GM12878 (cell line): ENCODE measurements around the gene ROR2. TPM values are rescaled to one million over a fixed set of nuclear protein-coding genes. Genes with fewer than 3 reads are reported as not detected.

Source experiments
- ATAC-seq: fragments of 200-7000 bp; cut with Tn5 transposase; 3 replicates; pipeline ENCODE4 v1.9.1; 2020; ENCODE audit warnings: mild to moderate bottlenecking, moderate library complexity
- BruUV-seq: library from RNA; stranded (reverse); fragments of 400-500 nt; replicated peaks from 2 replicates; lab custom pipeline; 2021; lab: Mats Ljungman, UMichigan
- CTCF ChIA-PET: fragments of 300-600 bp; sonication (Branson Sonifier 250); formaldehyde crosslinking; extraction: SDS; loops from one replicate; lab custom pipeline; 2021; ENCODE audit warnings: inconsistent platforms; lab: Yijun Ruan, JAX
- POLR2A ChIA-PET: fragments of 350-600 bp; formaldehyde crosslinking; extraction: SDS; loops from one replicate; lab custom pipeline; 2021; ENCODE audit warnings: inconsistent platforms; lab: Charles Lee
- RAD21 ChIA-PET: fragments of 300-600 bp; sonication (Branson Sonifier 250); formaldehyde crosslinking; loops from one replicate; lab custom pipeline; 2023; ENCODE audit warnings: antibody characterized with exemption; ENCODE audit not compliant: unreplicated experiment; lab: Charles Lee
- SMC1A ChIA-PET: fragments of 300-600 bp; sonication (Branson Sonifier 250); formaldehyde crosslinking; loops from one replicate; lab custom pipeline; 2023; ENCODE audit not compliant: unreplicated experiment, uncharacterized antibody; lab: Charles Lee
- DNase-seq: peaks from one replicate; pipeline ENCODE4 v3.0.0-alpha.2; 2011; ENCODE audit warnings: low read depth, low spot score
- FAIRE-seq: peaks from 3 replicates; lab custom pipeline; 2011; peaks lifted over from hg19 to GRCh38; lab: Jason Lieb, UNC
- H2AFZ ChIP-seq: 2 replicates; pipeline ENCODE4 v1.6.0; 2011; ENCODE audit warnings: low read depth, low read length, control low read depth; ENCODE audit not compliant: control insufficient read depth
- H3K27ac ChIP-seq: 2 replicates; pipeline ENCODE4 v1.5.1; 2011; ENCODE audit warnings: control low read depth; ENCODE audit not compliant: control insufficient read depth, insufficient read depth
- H3K27me3 ChIP-seq, 2 experiments: replicated peaks in 1 of 2; 2 replicates each; pipeline versions ENCODE4 v1.6.0 to v1.6.1; 2011; ENCODE audit warnings: low read length in 1 of 2; ENCODE audit not compliant: control insufficient read depth in 2 of 2, insufficient read depth in 2 of 2
- H3K36me3 ChIP-seq, 2 experiments: 2 replicates each; pipeline ENCODE4 v1.5.1; 2011; ENCODE audit warnings: low read length in 1 of 2; ENCODE audit not compliant: control insufficient read depth in 2 of 2, insufficient read depth in 2 of 2
- H3K4me1 ChIP-seq: 2 replicates; pipeline ENCODE4 v1.6.1; 2011; ENCODE audit warnings: mild to moderate bottlenecking, low read length, moderate library complexity, mixed read lengths; ENCODE audit not compliant: control insufficient read depth, insufficient read depth
- H3K4me2 ChIP-seq: 2 replicates; pipeline ENCODE4 v1.6.0; 2011; ENCODE audit warnings: control low read depth; ENCODE audit not compliant: control insufficient read depth, insufficient read depth
- H3K4me3 ChIP-seq: fragments of 200-600 bp; sonication (generic); 2 replicates; pipeline ENCODE4 v1.5.1; 2016
- H3K79me2 ChIP-seq: 2 replicates; pipeline ENCODE4 v1.6.0; 2011; ENCODE audit warnings: low read length; ENCODE audit not compliant: control insufficient read depth, insufficient read depth
- H3K9ac ChIP-seq: 2 replicates; pipeline ENCODE4 v1.8.0; 2011; ENCODE audit warnings: low read length, control low read depth, mixed read lengths; ENCODE audit not compliant: control insufficient read depth, insufficient read depth
- H3K9me3 ChIP-seq: replicated peaks from 3 replicates; pipeline ENCODE4 v1.5.1; 2011; ENCODE audit warnings: mild to moderate bottlenecking, low read length; ENCODE audit not compliant: control insufficient read depth, insufficient read depth
- H4K20me1 ChIP-seq: 2 replicates; pipeline ENCODE4 v1.6.0; 2011; ENCODE audit not compliant: control insufficient read depth, insufficient read depth
- BCL11A ChIP-seq: IDR thresholded peaks from 2 replicates; pipeline ENCODE4 v1.6.1; 2011; ENCODE audit warnings: low read depth, low read length
- BHLHE40 ChIP-seq, 2 experiments: fragments of 450-650 bp in 1 of 2; IDR thresholded peaks; 2 replicates each; pipeline ENCODE4 v1.6.1; 2011 to 2017; ENCODE audit warnings: low read depth in 2 of 2, borderline replicate concordance in 1 of 2, improper control_type of control experiment in 1 of 2, low read length in 1 of 2, mild to moderate bottlenecking in 1 of 2
- CBX5 ChIP-seq: sonication (generic); IDR thresholded peaks from 2 replicates; pipeline ENCODE4 v1.6.1; 2016; ENCODE audit warnings: low read depth, moderate library complexity, mild to moderate bottlenecking, inconsistent platforms
- FOS ChIP-seq: IDR thresholded peaks from 3 replicates; pipeline ENCODE4 v1.6.1; 2011; ENCODE audit warnings: borderline replicate concordance; ENCODE audit not compliant: insufficient read length; ENCODE audit errors: extremely low read depth
- RAD21 ChIP-seq: IDR thresholded peaks from 2 replicates; pipeline ENCODE4 v1.6.1; 2011; ENCODE audit warnings: mild to moderate bottlenecking, low read depth, low read length, moderate library complexity; ENCODE audit not compliant: insufficient read depth
- RELA ChIP-seq: fragments of 450-650 bp; IDR thresholded peaks from 2 replicates; pipeline ENCODE4 v1.8.0; 2014; ENCODE audit warnings: borderline replicate concordance; ENCODE audit not compliant: partially characterized antibody
- SPI1 ChIP-seq: IDR thresholded peaks from 2 replicates; pipeline ENCODE4 v1.6.1; 2011; ENCODE audit warnings: low read depth, mild to moderate bottlenecking, low read length, moderate library complexity, borderline replicate concordance; ENCODE audit not compliant: insufficient read depth
- STAT3 ChIP-seq: IDR thresholded peaks from 2 replicates; pipeline ENCODE4 v1.6.1; 2011; ENCODE audit warnings: low read depth, low read length, improper control_type of control experiment
- YBX1 ChIP-seq: fragments of 450-650 bp; IDR thresholded peaks from 2 replicates; pipeline ENCODE4 v1.6.1; 2016; ENCODE audit warnings: antibody characterized with exemption
- ZNF24 ChIP-seq: fragments of 450-650 bp; IDR thresholded peaks from 2 replicates; pipeline ENCODE4 v1.6.1; 2017; ENCODE audit warnings: antibody characterized with exemption, mild to moderate bottlenecking
- ZNF622 ChIP-seq: fragments of 450-650 bp; IDR thresholded peaks from 2 replicates; pipeline ENCODE4 v1.6.1; 2017; ENCODE audit warnings: mild to moderate bottlenecking, inconsistent platforms
- WGBS: methylation state at CpG from one replicate; pipeline ENCODE4 v1.1.6; 2016; ENCODE audit warnings: low lambda C conversion rate; ENCODE audit not compliant: insufficient replicate concordance, insufficient coverage; ENCODE audit errors: missing lambda C conversion rate; 5-methylcytosine and 5-hydroxymethylcytosine counted together
- in situ Hi-C: fragments of 300-500 bp; cut with MboI; formaldehyde crosslinking; loops from 9 replicates; pipeline ENCODE4 v1.14.3; 2018; ENCODE audit warnings: mixed read lengths
- intact Hi-C: fragments of 100-400 bp; cut with micrococcal nuclease; formaldehyde crosslinking; loops from one replicate; pipeline ENCODE4 v1.14.2; 2022; ENCODE audit not compliant: unreplicated experiment
- polyA plus RNA-seq, 11 experiments: library from polyadenylated mRNA; depleted of rRNA in 4 of 11; unstranded in 6 of 11; stranded (reverse) in 5 of 11; fragments of >200 nt; fragmentation: Nextera tagmentation in 4 of 11; fragmentation: Illumina TruSeq in 1 of 11; extraction: Ambion mirVana in 4 of 11; extraction: Trizol in 1 of 11; gene quantifications; 1 replicate in 1 of 11; 2 replicates in 10 of 11; pipeline versions ENCODE4 v1.2.1 to v1.2.3, GENCODE V29; 2011 to 2016; ENCODE audit warnings: inconsistent platforms in 2 of 11, missing spikeins in 2 of 11, low read depth in 1 of 11
- total RNA-seq, 4 experiments: library from RNA; depleted of rRNA in 3 of 4; stranded (reverse); fragments of >200 nt in 3 of 4; fragmentation: Illumina TruSeq in 1 of 4; extraction: Trizol in 1 of 4; gene quantifications; 2 replicates each; pipeline versions ENCODE4 v1.2.1 to v1.2.3, GENCODE V29; 2013 to 2021
- TF ChIP-seq, protein P1 (sequence below): fragments of 450-650 bp; IDR thresholded peaks from 2 replicates; pipeline ENCODE4 v1.6.1; 2014; ENCODE audit warnings: mild to moderate bottlenecking
- TF ChIP-seq, protein P2 (sequence below): fragments of 150-350 bp; IDR thresholded peaks from 2 replicates; pipeline ENCODE4 v1.6.1; 2014; ENCODE audit warnings: mild to moderate bottlenecking, low read depth, low read length

The ROR2 gene
- total and polyA plus RNA-seq, 10 of the 15 experiments (the other 5 are each of a cell fraction or from before 2014, with no cell fraction given): 0.03 to 0.05 TPM; not detected in 8

DNA sequence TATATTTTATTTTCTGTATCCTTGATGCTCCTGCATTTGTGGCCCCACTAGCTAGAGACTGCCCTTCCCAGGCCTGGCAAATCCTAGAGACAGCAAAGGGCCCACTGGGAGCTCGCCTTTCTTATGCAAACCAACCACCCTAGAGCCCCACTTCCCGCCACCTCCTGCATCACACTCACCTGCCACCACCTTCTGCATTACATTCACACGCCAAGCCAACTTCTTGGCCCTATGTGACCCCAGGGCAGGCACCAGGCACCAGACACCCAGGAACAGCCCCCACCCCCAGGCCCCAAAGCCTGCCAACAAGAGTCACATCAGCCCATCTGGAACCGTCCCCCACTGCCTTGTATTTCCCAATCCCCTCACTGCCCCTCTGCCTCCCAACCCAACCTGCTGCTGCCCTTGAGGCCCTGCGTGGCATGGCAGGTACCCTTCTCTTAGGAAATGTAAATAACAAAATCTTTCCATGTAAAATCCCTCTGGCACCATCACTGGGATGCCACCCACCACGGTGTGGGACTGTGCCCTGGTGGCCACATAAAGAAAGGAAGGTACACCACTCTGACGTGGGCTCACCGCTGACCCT, 22.0 kb downstream of the ROR2 start:
- H2AFZ ChIP-seq: no peak overlapping the region
- no peak for FAIRE-seq
- no peak overlapping the region for H3K4me2 ChIP-seq
- H3K9ac ChIP-seq: no peak overlapping the region
- ChIA-PET RAD21 (no interaction called here), SMC1A (no interaction called here), POLR2A (interaction anchor here (0.7 kb wide), 1 partner anchor 9 kb away, joined by 6 read pairs; no protein-coding TSS in a partner anchor), CTCF (no interaction called here)
- no peaks in the 10 kb centered on the region for H3K4me1 ChIP-seq
- peaks cover 4% of the 10 kb centered on the region; the same call in 2 of the 3 replicates for H3K9me3 ChIP-seq
- H3K36me3 ChIP-seq: no peaks in the 10 kb centered on the region
- TF ChIP-seq BCL11A (no peak), ZNF622 (no peak), CBX5 (no peak), YBX1 (no peak), ZNF24 (no peak), FOS (no peak), BHLHE40 (IDR thresholded peaks at IDR 0.05; ENCODE audit: borderline replicate concordance in 1 of 2, low read depth in 2 of 2, low read length in 1 of 2) (no peak), RELA (no peak), STAT3 (no peak), RAD21 (no peak), SPI1 (no peak)
- TF ChIP-seq, protein P1, sequence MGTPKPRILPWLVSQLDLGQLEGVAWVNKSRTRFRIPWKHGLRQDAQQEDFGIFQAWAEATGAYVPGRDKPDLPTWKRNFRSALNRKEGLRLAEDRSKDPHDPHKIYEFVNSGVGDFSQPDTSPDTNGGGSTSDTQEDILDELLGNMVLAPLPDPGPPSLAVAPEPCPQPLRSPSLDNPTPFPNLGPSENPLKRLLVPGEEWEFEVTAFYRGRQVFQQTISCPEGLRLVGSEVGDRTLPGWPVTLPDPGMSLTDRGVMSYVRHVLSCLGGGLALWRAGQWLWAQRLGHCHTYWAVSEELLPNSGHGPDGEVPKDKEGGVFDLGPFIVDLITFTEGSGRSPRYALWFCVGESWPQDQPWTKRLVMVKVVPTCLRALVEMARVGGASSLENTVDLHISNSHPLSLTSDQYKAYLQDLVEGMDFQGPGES: no peak
- TF ChIP-seq, protein P2, sequence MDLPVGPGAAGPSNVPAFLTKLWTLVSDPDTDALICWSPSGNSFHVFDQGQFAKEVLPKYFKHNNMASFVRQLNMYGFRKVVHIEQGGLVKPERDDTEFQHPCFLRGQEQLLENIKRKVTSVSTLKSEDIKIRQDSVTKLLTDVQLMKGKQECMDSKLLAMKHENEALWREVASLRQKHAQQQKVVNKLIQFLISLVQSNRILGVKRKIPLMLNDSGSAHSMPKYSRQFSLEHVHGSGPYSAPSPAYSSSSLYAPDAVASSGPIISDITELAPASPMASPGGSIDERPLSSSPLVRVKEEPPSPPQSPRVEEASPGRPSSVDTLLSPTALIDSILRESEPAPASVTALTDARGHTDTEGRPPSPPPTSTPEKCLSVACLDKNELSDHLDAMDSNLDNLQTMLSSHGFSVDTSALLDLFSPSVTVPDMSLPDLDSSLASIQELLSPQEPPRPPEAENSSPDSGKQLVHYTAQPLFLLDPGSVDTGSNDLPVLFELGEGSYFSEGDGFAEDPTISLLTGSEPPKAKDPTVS: no peak
- H3K4me3 ChIP-seq: no peak overlapping the region
- no peaks in the 10 kb centered on the region for H3K79me2 ChIP-seq
- WGBS: 26% methylated on average over 8 of the region's 8 CpGs
- BruUV-seq: no TSS peak
- in situ Hi-C loops (no loop called here), intact Hi-C loops (no loop called here)
- H3K27me3 ChIP-seq: no peaks in the 10 kb centered on the region
- no peak overlapping the region for H3K27ac ChIP-seq
- no peaks in the 10 kb centered on the region for H4K20me1 ChIP-seq
- DNase-seq: no peak
- ATAC-seq: no peak
